Loucy (cell line): ENCODE results near the gene TIPRL.

Source experiments
- H2AFZ ChIP-seq: fragments of 200-600 bp; sonication (generic); 2 replicates; pipeline ENCODE4 v1.6.0; 2016; ENCODE audit warnings: antibody characterized with exemption, mild to moderate bottlenecking, low read length, moderate library complexity
- H3F3A ChIP-seq: fragments of 200-600 bp; 2 replicates; pipeline ENCODE4 v1.6.0; 2016; ENCODE audit warnings: antibody characterized with exemption, low read depth, mild to moderate bottlenecking
- H3K27me3 ChIP-seq: fragments of 200-600 bp; sonication (generic); 2 replicates; pipeline ENCODE4 v1.6.1; 2014; ENCODE audit warnings: low read length, mild to moderate bottlenecking; ENCODE audit not compliant: insufficient read depth, poor library complexity, severe bottlenecking
- H3K36me3 ChIP-seq: fragments of 200-600 bp; sonication (generic); 2 replicates; pipeline ENCODE4 v1.6.1; 2016; ENCODE audit warnings: low read length; ENCODE audit not compliant: insufficient read depth
- H3K4me1 ChIP-seq: fragments of 200-600 bp; sonication (generic); 2 replicates; pipeline ENCODE4 v1.5.1; 2014; ENCODE audit warnings: low read length, mild to moderate bottlenecking; ENCODE audit not compliant: insufficient read depth, poor library complexity, severe bottlenecking
- H3K4me2 ChIP-seq: fragments of 200-600 bp; sonication (generic); 2 replicates; pipeline ENCODE4 v1.6.0; 2014; ENCODE audit warnings: antibody characterized with exemption, low read length, low read depth, mild to moderate bottlenecking; ENCODE audit not compliant: poor library complexity, severe bottlenecking
- H3K4me3 ChIP-seq: fragments of 200-600 bp; sonication (generic); 2 replicates; pipeline ENCODE4 v1.5.1; 2014; ENCODE audit warnings: low read length, mild to moderate bottlenecking, mixed read lengths; ENCODE audit not compliant: poor library complexity, severe bottlenecking
- H3K79me2 ChIP-seq: fragments of 200-600 bp; sonication (generic); 2 replicates; pipeline ENCODE4 v1.6.1; 2014; ENCODE audit warnings: low read length; ENCODE audit not compliant: insufficient read depth
- H3K9ac ChIP-seq: fragments of 200-600 bp; sonication (generic); 2 replicates; pipeline ENCODE4 v1.6.0; 2014; ENCODE audit warnings: mild to moderate bottlenecking, low read depth, low read length, moderate library complexity; ENCODE audit not compliant: poor library complexity, severe bottlenecking
- H3K9me2 ChIP-seq: fragments of 200-600 bp; sonication (generic); replicated peaks from 2 replicates; pipeline ENCODE4 v1.6.1; 2016; ENCODE audit warnings: low read depth, low read length, mixed read lengths
- H3K9me3 ChIP-seq: fragments of 200-600 bp; sonication (generic); 2 replicates; pipeline ENCODE4 v1.6.1; 2014; ENCODE audit warnings: mild to moderate bottlenecking, antibody characterized with exemption, low read length, low read depth; ENCODE audit not compliant: insufficient read depth
- H4K20me1 ChIP-seq: fragments of 200-600 bp; sonication (generic); 2 replicates; pipeline ENCODE4 v1.6.0; 2014; ENCODE audit warnings: antibody characterized with exemption, low read length, mild to moderate bottlenecking; ENCODE audit not compliant: insufficient read depth, poor library complexity, severe bottlenecking
- EZH2phosphoT487 ChIP-seq: fragments of 200-600 bp; IDR thresholded peaks from 2 replicates; pipeline ENCODE4 v1.6.1; 2018; ENCODE audit warnings: antibody characterized with exemption, mild to moderate bottlenecking, moderate library complexity, borderline replicate concordance
- TF ChIP-seq, protein P1 (sequence below): fragments of 200-600 bp; sonication (generic); conservative IDR thresholded peaks from 2 replicates; pipeline ENCODE4 v1.5.1; 2014; ENCODE audit warnings: mild to moderate bottlenecking, antibody characterized with exemption, low read length

The TIPRL gene

DNA sequence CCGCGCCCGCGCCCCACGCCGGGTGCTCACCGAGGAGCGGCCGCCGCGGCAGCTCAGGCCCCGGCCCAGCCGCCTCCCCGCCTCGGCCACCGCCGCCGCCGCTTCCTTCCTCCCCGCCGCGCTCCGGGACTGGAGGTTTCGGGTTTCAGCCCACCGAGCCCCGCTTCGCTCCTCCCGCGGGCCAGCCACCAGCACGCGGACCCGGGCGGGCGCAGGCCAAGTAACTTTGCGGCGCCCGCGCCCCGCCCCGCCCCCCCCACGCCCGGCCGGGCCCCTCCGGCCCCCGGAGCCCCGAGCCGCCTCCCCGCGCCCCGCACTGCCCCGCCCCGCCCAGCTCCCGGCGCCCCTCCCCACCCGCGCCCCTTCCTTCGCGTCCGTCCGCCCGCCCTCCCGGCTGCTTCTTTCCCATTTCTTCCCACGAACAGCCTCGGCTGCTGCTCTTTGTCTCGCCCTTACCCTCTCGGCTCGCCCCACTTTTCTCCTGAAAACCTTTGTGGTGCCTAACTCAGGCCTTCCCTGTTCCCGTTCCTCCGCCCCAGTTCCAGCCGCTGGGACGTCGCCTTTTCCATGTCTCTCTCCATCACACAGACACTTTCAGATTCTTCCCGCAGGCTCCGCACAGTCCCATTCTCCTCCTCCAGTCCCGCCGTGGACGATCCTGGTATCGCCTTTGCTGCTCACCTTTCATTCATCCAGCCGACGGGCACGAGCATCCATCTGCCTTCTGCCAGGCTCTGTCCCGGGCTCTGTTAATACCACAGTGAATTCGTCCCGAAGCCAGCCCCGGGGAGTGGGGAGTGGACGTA, 41.9 kb upstream of the TIPRL start, which contains the start of gene GPR161:
GPR161 (minus strand) TSS at position 222 of the 806 bp plus-strand sequence. CDS start 32,080 bp downstream, outside the sequence.
- H3K4me2 ChIP-seq, result peak within 1 kb of the TSS; percentile 86
- TF ChIP-seq, protein P1, sequence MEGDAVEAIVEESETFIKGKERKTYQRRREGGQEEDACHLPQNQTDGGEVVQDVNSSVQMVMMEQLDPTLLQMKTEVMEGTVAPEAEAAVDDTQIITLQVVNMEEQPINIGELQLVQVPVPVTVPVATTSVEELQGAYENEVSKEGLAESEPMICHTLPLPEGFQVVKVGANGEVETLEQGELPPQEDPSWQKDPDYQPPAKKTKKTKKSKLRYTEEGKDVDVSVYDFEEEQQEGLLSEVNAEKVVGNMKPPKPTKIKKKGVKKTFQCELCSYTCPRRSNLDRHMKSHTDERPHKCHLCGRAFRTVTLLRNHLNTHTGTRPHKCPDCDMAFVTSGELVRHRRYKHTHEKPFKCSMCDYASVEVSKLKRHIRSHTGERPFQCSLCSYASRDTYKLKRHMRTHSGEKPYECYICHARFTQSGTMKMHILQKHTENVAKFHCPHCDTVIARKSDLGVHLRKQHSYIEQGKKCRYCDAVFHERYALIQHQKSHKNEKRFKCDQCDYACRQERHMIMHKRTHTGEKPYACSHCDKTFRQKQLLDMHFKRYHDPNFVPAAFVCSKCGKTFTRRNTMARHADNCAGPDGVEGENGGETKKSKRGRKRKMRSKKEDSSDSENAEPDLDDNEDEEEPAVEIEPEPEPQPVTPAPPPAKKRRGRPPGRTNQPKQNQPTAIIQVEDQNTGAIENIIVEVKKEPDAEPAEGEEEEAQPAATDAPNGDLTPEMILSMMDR, result no peak
- TF ChIP-seq EZH2phosphoT487, result no peak
- no peaks in the 10 kb centered on the region for H3K9me3 ChIP-seq
- peak within 1 kb of the TSS; percentile 85 for H2AFZ ChIP-seq
- H4K20me1 ChIP-seq, result no peaks in the 10 kb centered on the region
- no peaks in the 10 kb centered on the region for H3K36me3 ChIP-seq
- peaks cover 36% of the 10 kb centered on the region for H3K27me3 ChIP-seq
- H3K4me1 ChIP-seq, result peaks cover 12% of the 10 kb centered on the region
- peak within 1 kb of the TSS; percentile 71 for H3K4me3 ChIP-seq
- no peaks in the 10 kb centered on the region for H3K79me2 ChIP-seq
- peak within 1 kb of the TSS; percentile 51 for H3K9ac ChIP-seq
- H3F3A ChIP-seq, result peaks cover 10% of the 10 kb centered on the region; the same call in 1 of the 2 replicates
- H3K9me2 ChIP-seq, result no peaks in the 10 kb centered on the region

DNA sequence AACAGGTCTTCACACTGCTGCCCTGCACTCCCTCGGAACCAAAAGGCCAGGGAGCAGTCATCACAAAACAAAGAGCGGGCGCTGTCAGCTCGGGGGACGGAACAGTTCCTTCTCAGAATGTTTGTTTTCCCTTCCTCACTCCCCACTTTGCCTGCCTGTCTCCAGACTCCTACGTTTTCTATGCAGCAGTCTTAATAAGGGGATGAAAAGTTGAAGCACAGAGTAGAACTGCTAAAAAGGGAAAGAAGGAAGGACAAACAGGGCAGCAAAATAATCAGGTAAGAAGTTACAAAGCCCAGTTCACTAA, 41.3 kb upstream of the TIPRL start:
- Histone ChIP-seq H3K9me3 (no peaks in the 10 kb centered on the region), H3F3A (peaks cover 10% of the 10 kb centered on the region; the same call in 1 of the 2 replicates), H3K36me3 (no peaks in the 10 kb centered on the region), H2AFZ (peak overlapping the region; percentile 79), H3K79me2 (no peaks in the 10 kb centered on the region), H3K9me2 (no peaks in the 10 kb centered on the region), H3K9ac (no peak overlapping the region), H4K20me1 (no peaks in the 10 kb centered on the region), H3K4me1 (peaks cover 12% of the 10 kb centered on the region), H3K4me2 (peak overlapping the region; percentile 68), H3K4me3 (peak overlapping the region; percentile 61), H3K27me3 (peaks cover 36% of the 10 kb centered on the region)
- TF ChIP-seq, protein P1, result no peak
- TF ChIP-seq EZH2phosphoT487, result no peak

DNA sequence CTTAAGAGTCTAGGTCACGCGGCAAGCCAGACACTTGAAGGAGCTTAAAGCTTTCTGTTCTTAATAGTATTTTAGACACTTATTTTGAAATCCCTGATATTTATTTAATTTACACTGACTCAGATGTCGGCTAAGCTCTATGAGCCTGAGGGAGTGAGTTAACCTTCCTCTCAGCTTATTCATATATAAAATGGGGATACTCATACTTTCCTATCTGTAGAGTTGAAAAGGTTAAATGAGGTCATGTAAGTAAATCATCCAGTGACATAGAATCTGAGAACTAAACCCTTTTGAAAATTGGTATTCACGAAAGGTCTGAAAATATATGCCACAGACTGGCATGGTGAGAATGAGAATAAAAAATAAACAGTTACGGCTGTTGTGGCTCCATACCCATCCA, 40.6 kb upstream of the TIPRL start:
- Histone ChIP-seq H3K9me3 (no peaks in the 10 kb centered on the region), H3K79me2 (no peaks in the 10 kb centered on the region), H3K27me3 (peaks cover 36% of the 10 kb centered on the region), H3K4me2 (no peak overlapping the region), H3K4me3 (no peak overlapping the region), H2AFZ (no peak overlapping the region), H4K20me1 (no peaks in the 10 kb centered on the region), H3K36me3 (no peaks in the 10 kb centered on the region), H3K9me2 (no peaks in the 10 kb centered on the region), H3K9ac (no peak overlapping the region), H3K4me1 (peaks cover 12% of the 10 kb centered on the region), H3F3A (peaks cover 10% of the 10 kb centered on the region; the same call in 1 of the 2 replicates)
- TF ChIP-seq EZH2phosphoT487, result no peak
- TF ChIP-seq, protein P1, result no peak
